ENCODE measurements around the gene SEMA6A.
"Not testable (repeated sequence)": the region's sequence is repeated elsewhere in the genome, so short reads cannot be mapped to it uniquely, and the experiment has no call there.

Gene SEMA6A

GRCh38 chr5:116546743-116547124, 27.9 kb downstream of the SEMA6A start:
- DNase-seq: no peak

GRCh38 chr5:116546033-116546742, 28.4 kb downstream of the SEMA6A start:
- DNase-seq: peak; percentile 7 to 24

- not testable (repeated sequence) for DNase-seq
Measured at GRCh38 chr5:116545465-116545864, 29.2 kb downstream of the SEMA6A start.

- DNase-seq: no peak
Measured at GRCh38 chr5:116544531-116545241, 29.9 kb downstream of the SEMA6A start.

- DNase-seq: no peak
Measured at GRCh38 chr5:116543501-116543900, 31.1 kb downstream of the SEMA6A start.

- DNase-seq: no peak
Measured at GRCh38 chr5:116542619-116543018, 32.0 kb downstream of the SEMA6A start.

- no peak for DNase-seq
Measured at GRCh38 chr5:116539222-116539621, 35.4 kb downstream of the SEMA6A start.

- peak in 1 of 2 donors; percentile 5 for DNase-seq
Measured at GRCh38 chr5:116536316-116537083, 38.1 kb downstream of the SEMA6A start.

GRCh38 chr5:116534964-116535651, 39.5 kb downstream of the SEMA6A start:
- DNase-seq: no peak

- DNase-seq: no peak
Measured at GRCh38 chr5:116532762-116533525, 41.7 kb downstream of the SEMA6A start.

GRCh38 chr5:116531635-116532034, 43.0 kb downstream of the SEMA6A start:
- DNase-seq: no peak

- DNase-seq: no peak
Measured at GRCh38 chr5:116531117-116531516, 43.5 kb downstream of the SEMA6A start.

GRCh38 chr5:116530276-116530675, 44.3 kb downstream of the SEMA6A start:
- DNase-seq: no peak

- no peak for DNase-seq
Measured at GRCh38 chr5:116529615-116530014, 45.0 kb downstream of the SEMA6A start.

- DNase-seq: no peak
Measured at GRCh38 chr5:116528519-116529234, 45.9 kb downstream of the SEMA6A start.

GRCh38 chr5:116527582-116527981, 47.0 kb downstream of the SEMA6A start:
- no peak for DNase-seq

- no peak for DNase-seq
Measured at GRCh38 chr5:116525674-116526073, 48.9 kb downstream of the SEMA6A start.

GRCh38 chr5:116524966-116525365, 49.7 kb downstream of the SEMA6A start:
- no peak for DNase-seq

- DNase-seq: no peak
Measured at GRCh38 chr5:116524051-116524904, 50.3 kb downstream of the SEMA6A start.

GRCh38 chr5:116523182-116523581, 51.4 kb downstream of the SEMA6A start:
- DNase-seq: not testable (repeated sequence)

Measured in inflammatory macrophage treated with lipopolysaccharide for 1 hour (primary cell).